T-helper 1 cell treated with Interleukin-12 subunit alpha and Interleukin-12 subunit beta and Interleukin-4 antibody, amounts not matched to agents 30 μg/mL and 1 μg/mL, for 36 hours (primary cell): ENCODE results near the gene LRRFIP2.
"Not testable (repeated sequence)": the region's sequence is repeated elsewhere in the genome, so short reads cannot be mapped to it uniquely, and the experiment has no call there.

ENCODE experiments used
- H3K27ac Mint-ChIP-seq: one replicate; pipeline ENCODE4 v1.8.0; 2021; ENCODE audit warnings: mild to moderate bottlenecking, mixed read lengths
- H3K27me3 Mint-ChIP-seq: one replicate; pipeline ENCODE4 v1.8.0; 2021; ENCODE audit warnings: low read depth, mixed read lengths
- H3K36me3 Mint-ChIP-seq: one replicate; pipeline ENCODE4 v1.8.0; 2021; ENCODE audit warnings: low read depth, mixed read lengths
- H3K4me1 Mint-ChIP-seq: one replicate; pipeline ENCODE4 v1.8.0; 2021; ENCODE audit warnings: low read depth, mixed read lengths
- H3K4me3 Mint-ChIP-seq: one replicate; pipeline ENCODE4 v1.8.0; 2021; ENCODE audit warnings: mild to moderate bottlenecking, moderate library complexity, mixed read lengths
- H3K9me3 Mint-ChIP-seq: one replicate; pipeline ENCODE4 v1.8.0; 2021; ENCODE audit warnings: mixed read lengths

Gene LRRFIP2

DNA sequence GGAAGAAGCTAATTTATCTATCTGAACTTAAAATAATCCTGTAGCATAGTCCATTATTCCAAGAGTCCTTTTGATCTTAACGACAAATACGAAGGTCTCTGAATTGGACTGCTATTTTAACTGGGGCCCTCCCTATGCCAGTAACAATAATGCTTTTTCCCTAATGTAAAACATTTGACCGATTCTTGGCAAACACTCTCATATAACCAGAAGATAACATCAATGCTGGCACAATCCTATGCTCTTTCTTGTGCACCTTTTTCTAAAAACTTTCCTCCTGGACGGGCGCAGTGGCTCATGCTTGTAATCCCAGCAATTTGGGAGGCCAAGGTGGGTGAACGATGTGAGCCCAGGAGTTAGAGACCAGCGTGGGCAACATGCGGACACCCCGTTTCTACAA lies 3.9 kb downstream of the LRRFIP2 start:
- Mint-ChIP-seq H3K4me1 (peaks cover 19% of the 10 kb centered on the region), H3K4me3 (no peak overlapping the region), H3K9me3 (no peaks in the 10 kb centered on the region), H3K27me3 (no peaks in the 10 kb centered on the region), H3K27ac (no peak overlapping the region), H3K36me3 (peaks cover 21% of the 10 kb centered on the region)

DNA sequence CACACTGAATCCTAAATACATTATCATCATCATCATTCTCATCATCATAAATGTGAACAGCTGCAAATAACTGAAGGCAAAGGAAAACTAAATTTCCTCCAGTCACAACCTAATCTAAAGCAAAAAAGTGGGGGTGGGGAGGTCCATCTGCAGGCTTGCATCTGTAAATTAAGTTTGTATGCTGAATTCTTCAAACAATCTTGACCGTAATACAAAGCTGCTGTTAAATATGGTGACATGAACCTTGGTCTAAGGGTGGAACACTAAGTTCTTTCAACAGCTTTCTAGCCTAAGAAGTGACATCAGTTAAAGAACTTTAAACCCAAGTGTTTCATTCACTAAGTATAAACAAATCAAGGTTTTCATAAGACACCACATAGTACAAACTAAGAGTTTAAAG lies 4.3 kb downstream of the LRRFIP2 start:
- Mint-ChIP-seq H3K4me1 (peaks cover 17% of the 10 kb centered on the region), H3K36me3 (peaks cover 21% of the 10 kb centered on the region), H3K4me3 (no peak overlapping the region), H3K27ac (no peak overlapping the region), H3K9me3 (no peaks in the 10 kb centered on the region), H3K27me3 (no peaks in the 10 kb centered on the region)

DNA sequence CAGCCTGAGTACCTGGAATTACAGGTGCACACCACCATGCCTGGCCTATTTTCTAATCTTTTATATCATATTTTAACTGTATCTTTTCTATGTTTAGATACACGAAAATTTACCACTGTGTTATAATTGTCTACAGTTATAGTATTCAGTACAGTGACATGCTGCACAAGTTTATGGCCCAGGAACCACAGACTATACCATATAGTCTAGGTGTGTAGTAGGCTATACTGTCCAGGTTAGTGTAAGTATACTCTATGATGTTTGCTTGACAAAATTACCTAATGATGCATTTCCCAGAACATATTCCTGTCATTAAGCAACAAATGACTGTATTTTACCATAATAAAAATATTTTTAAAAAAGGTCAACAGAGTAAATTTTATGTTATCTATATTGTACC lies 5.5 kb downstream of the LRRFIP2 start:
- no peaks in the 10 kb centered on the region for H3K9me3 Mint-ChIP-seq
- H3K4me1 Mint-ChIP-seq = peaks cover 13% of the 10 kb centered on the region
- H3K27ac Mint-ChIP-seq = no peak overlapping the region
- H3K36me3 Mint-ChIP-seq = peaks cover 24% of the 10 kb centered on the region
- H3K27me3 Mint-ChIP-seq = no peaks in the 10 kb centered on the region
- H3K4me3 Mint-ChIP-seq = no peak overlapping the region

DNA sequence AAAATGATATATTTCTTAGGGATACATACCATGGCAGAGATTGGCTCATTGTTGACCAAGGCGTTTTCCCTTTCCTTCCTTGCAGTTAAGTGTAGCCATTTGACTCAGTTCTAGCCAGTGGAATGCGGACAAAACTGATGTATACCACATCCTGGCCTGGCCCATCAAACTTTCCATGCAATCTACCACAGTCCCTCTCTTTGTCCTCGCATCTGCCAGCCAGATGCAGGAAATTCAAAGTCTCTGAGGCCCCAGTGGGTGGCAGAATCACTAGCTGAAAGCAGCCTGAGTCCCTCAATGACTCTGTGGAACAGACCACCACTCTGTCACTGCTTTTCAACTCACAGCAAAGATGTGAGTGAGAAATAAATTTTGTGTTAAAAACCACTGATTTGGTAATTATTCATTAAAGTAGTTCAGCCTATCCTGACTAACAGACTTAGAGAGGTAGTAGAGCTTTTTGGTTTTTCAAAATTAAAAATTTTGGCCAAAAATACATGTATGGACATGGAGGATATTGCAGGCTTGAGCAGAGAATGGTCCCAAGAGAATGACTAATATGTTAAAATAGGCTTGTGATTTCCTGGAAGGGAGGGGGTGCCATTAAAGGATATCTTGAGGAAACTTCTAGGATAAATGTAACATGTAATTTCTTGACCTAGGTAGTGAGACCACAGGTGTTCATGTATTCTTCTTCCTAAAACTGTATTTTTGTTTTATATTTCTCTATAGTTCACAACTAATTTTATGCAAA lies 10.9 kb downstream of the LRRFIP2 start:
- Mint-ChIP-seq H3K27ac (peak overlapping the region; percentile 17), H3K36me3 (peaks cover 30% of the 10 kb centered on the region), H3K4me3 (no peak overlapping the region), H3K9me3 (no peaks in the 10 kb centered on the region), H3K27me3 (no peaks in the 10 kb centered on the region), H3K4me1 (peaks cover 26% of the 10 kb centered on the region)

DNA sequence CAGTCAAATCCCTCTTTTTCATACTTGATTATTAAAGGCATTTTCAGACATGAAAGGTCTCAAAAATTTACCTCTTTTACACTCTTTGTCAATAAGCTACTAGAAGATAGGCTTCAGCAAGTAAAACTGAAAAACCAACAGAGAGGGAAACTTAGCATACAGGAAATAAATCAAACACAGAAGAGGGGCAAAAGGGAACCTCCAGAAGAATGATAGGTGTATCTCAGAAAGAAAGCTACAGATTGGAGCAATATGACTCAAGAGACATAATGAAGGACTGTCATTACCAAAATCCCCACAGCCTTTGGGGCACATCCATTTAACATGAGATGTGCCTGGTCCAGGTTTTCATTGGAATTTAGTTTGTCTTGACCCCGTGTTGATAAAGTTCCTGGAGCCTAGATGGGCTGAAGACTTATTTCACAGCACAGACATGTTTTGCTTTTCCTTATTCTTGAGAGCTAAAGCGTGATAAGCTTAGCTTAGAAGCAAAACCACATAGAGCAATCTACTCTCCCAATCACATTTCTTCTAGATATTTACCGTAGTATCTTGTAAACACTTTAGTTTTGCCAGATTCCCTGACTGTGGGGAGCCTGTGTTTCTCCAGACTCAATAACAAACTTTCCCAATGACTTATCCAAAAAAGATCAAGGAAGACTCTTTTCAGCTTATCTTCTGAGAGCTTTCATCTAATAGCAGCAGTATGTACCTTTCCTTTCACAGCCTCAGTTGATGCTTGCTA lies 11.7 kb downstream of the LRRFIP2 start:
- H3K36me3 Mint-ChIP-seq = peaks cover 27% of the 10 kb centered on the region
- H3K27me3 Mint-ChIP-seq = no peaks in the 10 kb centered on the region
- H3K9me3 Mint-ChIP-seq = no peaks in the 10 kb centered on the region
- H3K4me3 Mint-ChIP-seq = no peak overlapping the region
- H3K4me1 Mint-ChIP-seq = peaks cover 26% of the 10 kb centered on the region
- H3K27ac Mint-ChIP-seq = peak overlapping the region; percentile 17

DNA sequence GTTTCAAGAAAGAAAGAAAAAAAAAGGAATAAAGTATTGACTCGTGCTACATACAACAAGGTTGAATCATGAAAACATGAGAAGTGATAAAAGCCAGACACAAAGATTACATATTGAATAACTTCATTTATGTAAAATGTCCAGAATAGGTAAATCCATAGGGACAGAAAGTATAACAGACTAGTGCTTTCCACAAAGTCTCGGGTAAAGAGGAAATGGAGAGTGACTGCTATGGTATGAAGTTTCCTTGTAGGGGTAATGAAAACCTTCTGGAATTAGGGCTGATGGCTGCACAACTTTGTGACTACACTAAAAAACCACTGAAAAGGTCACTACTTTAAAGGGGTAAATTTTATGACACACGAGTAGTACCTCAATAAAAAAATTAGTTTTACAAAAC lies 13.0 kb downstream of the LRRFIP2 start:
- no peak overlapping the region for H3K4me3 Mint-ChIP-seq
- H3K36me3 Mint-ChIP-seq = peaks cover 27% of the 10 kb centered on the region
- H3K9me3 Mint-ChIP-seq = no peaks in the 10 kb centered on the region
- peaks cover 26% of the 10 kb centered on the region for H3K4me1 Mint-ChIP-seq
- H3K27me3 Mint-ChIP-seq = no peaks in the 10 kb centered on the region
- H3K27ac Mint-ChIP-seq = peak overlapping the region; percentile 20

DNA sequence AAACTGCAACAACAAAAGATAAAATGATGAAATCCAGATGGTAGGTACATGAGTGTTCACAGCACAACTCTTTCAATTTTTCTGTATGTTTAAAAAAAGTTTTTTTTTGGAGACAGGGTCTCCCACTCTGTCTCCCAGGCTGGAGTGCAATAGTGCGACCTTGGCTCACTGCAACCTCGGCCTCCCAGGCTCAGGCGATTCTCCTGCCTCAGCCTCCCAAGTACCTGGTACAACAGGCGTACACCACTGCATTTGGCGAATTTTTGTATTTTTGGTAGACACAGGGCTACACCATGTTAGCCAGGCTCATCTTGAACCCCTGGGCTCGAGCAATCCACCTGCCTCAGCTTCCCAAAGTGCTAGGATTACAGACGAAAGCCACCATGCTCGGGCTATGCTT lies 18.6 kb downstream of the LRRFIP2 start:
- H3K4me3 Mint-ChIP-seq = no peak overlapping the region
- H3K27ac Mint-ChIP-seq = no peak overlapping the region
- H3K4me1 Mint-ChIP-seq = peaks cover 10% of the 10 kb centered on the region
- H3K27me3 Mint-ChIP-seq = no peaks in the 10 kb centered on the region
- H3K9me3 Mint-ChIP-seq = no peaks in the 10 kb centered on the region
- H3K36me3 Mint-ChIP-seq = peaks cover 16% of the 10 kb centered on the region

DNA sequence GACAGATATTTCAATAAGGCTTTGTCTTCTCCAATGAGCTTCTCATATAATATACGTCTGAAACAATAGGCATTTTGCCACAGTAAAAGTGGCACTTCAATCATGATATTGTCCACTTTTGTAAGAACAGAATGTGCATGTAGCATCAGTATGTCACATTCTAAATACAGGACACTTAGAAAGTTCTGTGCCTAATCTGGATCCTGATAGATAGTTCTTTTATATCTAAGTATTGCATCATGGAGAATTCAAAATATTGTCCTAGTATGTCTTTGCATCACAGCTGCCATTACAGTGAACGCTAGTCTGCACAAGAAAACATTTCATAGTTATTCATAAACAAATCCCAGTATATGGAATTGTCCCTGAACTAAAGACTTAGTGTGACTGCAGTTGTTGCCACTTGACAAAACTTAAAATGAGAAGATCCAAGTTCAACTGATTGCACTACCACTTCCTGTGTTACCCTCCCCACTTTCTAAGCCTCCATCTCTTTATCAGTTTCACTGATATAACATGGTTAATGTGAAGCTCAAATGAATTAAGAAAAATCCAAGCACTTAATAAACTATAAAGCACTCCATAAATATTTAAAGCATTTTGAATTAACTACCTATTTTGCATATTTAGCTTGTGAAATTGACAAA lies 19.6 kb downstream of the LRRFIP2 start:
- H3K27me3 Mint-ChIP-seq = no peaks in the 10 kb centered on the region
- H3K36me3 Mint-ChIP-seq = peaks cover 12% of the 10 kb centered on the region
- H3K4me3 Mint-ChIP-seq = no peak overlapping the region
- H3K9me3 Mint-ChIP-seq = no peaks in the 10 kb centered on the region
- H3K27ac Mint-ChIP-seq = no peak overlapping the region
- peaks cover 10% of the 10 kb centered on the region for H3K4me1 Mint-ChIP-seq

DNA sequence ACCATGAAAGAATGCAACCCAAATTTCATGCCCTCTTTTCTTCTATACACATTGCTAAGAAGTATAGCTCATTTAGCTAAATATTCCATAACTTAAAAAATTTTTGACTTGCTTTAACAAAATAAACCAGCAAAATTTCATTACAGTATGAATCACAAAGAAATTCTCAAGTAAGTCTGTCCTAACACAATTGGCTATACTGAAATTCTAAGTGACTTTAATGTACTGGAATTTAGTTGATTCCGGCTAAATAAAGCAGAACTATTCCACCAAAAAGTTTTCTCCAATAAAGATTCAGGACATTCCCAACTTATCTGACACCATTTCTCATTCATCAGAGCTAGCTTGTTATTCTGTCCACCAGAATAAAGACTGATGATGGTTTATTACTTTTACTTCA lies 23.8 kb downstream of the LRRFIP2 start:
- Mint-ChIP-seq H3K36me3 (peaks cover 21% of the 10 kb centered on the region), H3K27ac (no peak overlapping the region), H3K4me1 (peaks cover 10% of the 10 kb centered on the region), H3K9me3 (no peaks in the 10 kb centered on the region), H3K4me3 (no peak overlapping the region), H3K27me3 (no peaks in the 10 kb centered on the region)

DNA sequence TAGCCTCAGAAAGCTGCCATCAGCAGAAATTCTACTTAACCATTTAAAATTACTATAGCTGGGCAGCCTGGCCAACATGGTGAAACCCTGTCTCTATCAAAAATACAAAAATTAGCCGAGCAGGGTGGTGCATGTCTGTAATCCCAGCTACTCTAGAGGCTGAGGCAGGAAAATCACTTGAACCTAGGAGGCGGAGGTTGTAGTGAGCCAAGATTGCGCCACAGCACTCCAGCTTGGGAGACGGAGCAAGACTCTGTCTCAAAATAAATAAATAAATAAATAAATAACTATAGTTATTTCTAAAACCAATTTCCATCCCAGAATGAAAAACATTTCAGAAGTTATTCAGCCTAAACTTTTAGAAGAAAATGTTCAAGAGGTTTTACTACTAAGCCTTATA lies 25.1 kb downstream of the LRRFIP2 start:
- Mint-ChIP-seq H3K4me1 (peaks cover 1% of the 10 kb centered on the region), H3K9me3 (no peaks in the 10 kb centered on the region), H3K4me3 (no peak overlapping the region), H3K27me3 (no peaks in the 10 kb centered on the region), H3K27ac (no peak overlapping the region), H3K36me3 (peaks cover 21% of the 10 kb centered on the region)

DNA sequence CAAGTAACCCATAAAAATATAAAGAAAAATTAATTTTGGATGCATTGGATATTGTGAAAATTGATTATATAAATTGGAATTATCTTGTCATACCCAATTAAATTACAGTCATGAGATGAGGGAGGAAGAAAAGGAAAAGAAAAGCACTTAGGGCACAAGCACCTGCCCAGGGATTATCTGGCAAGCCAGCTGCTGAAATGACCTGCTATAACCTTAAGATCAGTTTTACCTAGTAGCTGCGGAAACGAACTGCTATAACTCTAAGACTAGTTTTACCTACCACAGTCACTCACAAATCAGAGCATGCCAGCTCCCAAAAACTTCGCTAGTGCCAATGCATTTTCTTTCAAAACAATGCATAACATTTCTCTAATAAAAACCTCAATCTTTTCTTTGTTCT lies 26.2 kb downstream of the LRRFIP2 start:
- no peak overlapping the region for H3K4me3 Mint-ChIP-seq
- H3K36me3 Mint-ChIP-seq = peaks cover 20% of the 10 kb centered on the region
- no peaks in the 10 kb centered on the region for H3K27me3 Mint-ChIP-seq
- no peak overlapping the region for H3K27ac Mint-ChIP-seq
- peaks cover 1% of the 10 kb centered on the region for H3K4me1 Mint-ChIP-seq
- H3K9me3 Mint-ChIP-seq = no peaks in the 10 kb centered on the region

DNA sequence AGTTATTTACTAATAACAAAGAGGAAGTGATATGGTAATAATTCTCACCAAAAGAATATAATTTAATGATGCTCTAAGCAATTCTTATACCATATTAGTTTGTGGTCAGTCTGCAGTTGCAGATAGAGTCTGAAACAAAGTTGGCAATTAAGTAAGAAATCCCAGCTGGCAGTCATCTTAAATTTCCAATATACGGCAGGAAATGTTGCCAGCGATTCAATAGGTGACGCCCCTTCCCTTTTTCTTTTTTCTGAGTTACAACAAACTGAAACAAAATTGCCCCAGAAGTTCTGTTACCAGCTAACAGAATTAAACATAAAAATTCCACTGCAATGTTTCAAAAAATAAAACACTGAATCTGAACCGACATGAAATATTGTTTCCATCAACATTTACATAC lies 26.7 kb downstream of the LRRFIP2 start:
- H3K36me3 Mint-ChIP-seq = peaks cover 23% of the 10 kb centered on the region
- H3K4me1 Mint-ChIP-seq = peaks cover 1% of the 10 kb centered on the region
- H3K27me3 Mint-ChIP-seq = no peaks in the 10 kb centered on the region
- H3K4me3 Mint-ChIP-seq = no peak overlapping the region
- H3K9me3 Mint-ChIP-seq = no peaks in the 10 kb centered on the region
- H3K27ac Mint-ChIP-seq = no peak overlapping the region

DNA sequence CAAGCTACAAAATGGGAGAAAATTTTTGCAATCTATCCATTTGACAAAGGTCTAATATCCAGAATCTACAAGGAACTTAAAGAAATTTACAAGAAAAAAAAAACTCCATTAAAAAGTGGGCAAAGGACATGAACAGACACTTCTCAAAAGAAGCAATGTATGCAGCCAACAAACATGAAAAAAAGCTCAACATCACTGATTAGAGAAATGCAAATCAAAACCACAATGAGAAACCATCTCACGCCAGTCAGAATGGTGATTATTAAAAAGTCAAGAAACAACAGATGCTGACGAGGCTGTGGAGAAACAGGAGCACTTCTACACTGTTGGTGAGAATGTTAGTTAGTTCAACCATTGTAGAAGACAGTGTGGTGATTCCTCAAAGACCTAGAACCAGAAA lies 27.5 kb downstream of the LRRFIP2 start:
- not testable (repeated sequence) for H3K4me1 Mint-ChIP-seq, H3K27me3 Mint-ChIP-seq, H3K4me3 Mint-ChIP-seq, H3K27ac Mint-ChIP-seq, H3K9me3 Mint-ChIP-seq
- H3K36me3 Mint-ChIP-seq = peaks cover 23% of the 10 kb centered on the region

DNA sequence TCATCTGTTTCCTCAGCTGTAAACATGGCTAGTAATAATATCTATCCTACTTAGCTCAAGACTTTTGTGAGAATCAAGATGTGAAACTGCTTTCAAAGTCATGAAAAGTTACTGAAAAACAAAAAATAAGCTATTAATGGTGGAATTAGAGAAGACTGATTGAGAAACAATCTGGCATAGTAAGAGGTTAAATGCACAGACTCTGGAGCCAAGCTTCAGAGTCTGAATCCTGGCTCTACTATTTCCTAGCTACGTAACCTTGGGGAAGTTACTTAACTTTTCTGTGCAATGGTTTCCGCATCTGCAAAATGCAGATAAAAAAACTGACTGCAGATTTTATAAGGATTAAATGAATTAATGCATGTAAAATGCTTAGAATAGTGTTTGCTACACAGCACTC lies 28.8 kb downstream of the LRRFIP2 start:
- peaks cover 20% of the 10 kb centered on the region for H3K36me3 Mint-ChIP-seq
- H3K4me3 Mint-ChIP-seq = no peak overlapping the region
- H3K27me3 Mint-ChIP-seq = no peaks in the 10 kb centered on the region
- H3K9me3 Mint-ChIP-seq = no peaks in the 10 kb centered on the region
- H3K4me1 Mint-ChIP-seq = no peaks in the 10 kb centered on the region
- H3K27ac Mint-ChIP-seq = no peak overlapping the region

DNA sequence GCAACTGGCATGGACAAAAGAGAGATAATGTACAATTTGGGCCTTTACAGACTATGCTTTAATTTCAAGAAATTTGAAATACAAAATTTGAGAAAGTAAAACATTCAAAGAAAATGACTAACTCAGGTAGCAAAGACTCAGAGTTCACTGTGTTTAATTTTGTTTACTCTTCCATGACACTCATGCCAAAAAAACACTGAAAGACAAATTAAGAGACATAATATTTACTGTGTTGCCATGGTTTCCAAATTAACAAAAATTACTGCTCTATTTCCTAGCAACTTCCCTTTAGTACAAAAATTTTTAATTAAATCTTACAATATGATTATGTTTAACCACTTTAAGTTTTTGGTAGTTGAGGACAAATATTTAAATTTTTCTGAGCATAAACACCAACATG lies 29.6 kb downstream of the LRRFIP2 start:
- H3K4me1 Mint-ChIP-seq = no peaks in the 10 kb centered on the region
- H3K27me3 Mint-ChIP-seq = no peaks in the 10 kb centered on the region
- no peak overlapping the region for H3K27ac Mint-ChIP-seq
- no peak overlapping the region for H3K4me3 Mint-ChIP-seq
- H3K9me3 Mint-ChIP-seq = no peaks in the 10 kb centered on the region
- H3K36me3 Mint-ChIP-seq = peaks cover 20% of the 10 kb centered on the region
